B cell (primary cell): ENCODE measurements around the gene PDCD2L. TPM values are rescaled to one million over a fixed set of nuclear protein-coding genes. Genes with fewer than 3 reads are reported as not detected.

ENCODE experiments used
- ATAC-seq: fragments of 200-7000 bp; cut with Tn5 transposase; one replicate; pipeline ENCODE4 v1.10.0; 2021; ENCODE audit warnings: low read depth, mild to moderate bottlenecking, moderate number of reproducible peaks, moderate library complexity
- CTCF ChIA-PET: fragments of 350-600 bp; sonication (Branson Sonifier 250); formaldehyde crosslinking; loops from one replicate; lab custom pipeline; 2021; ENCODE audit warnings: antibody characterized with exemption, inconsistent platforms; lab: Charles Lee
- POLR2A ChIA-PET: fragments of 350-600 bp; sonication (Branson Sonifier 250); formaldehyde crosslinking; loops from one replicate; lab custom pipeline; 2021; ENCODE audit warnings: antibody characterized with exemption; lab: Charles Lee
- DNase-seq: peaks from one replicate; pipeline ENCODE4 v3.0.0; 2013
- H2AFZ ChIP-seq: 2 replicates; pipeline ENCODE4 v1.6.1; 2012; ENCODE audit warnings: mild to moderate bottlenecking, low read depth, low read length; ENCODE audit not compliant: insufficient read depth, poor library complexity, severe bottlenecking
- H3K27ac ChIP-seq, 2 donors: 1 replicate in 1 of 2; 2 replicates in 1 of 2; pipeline ENCODE4 v1.5.1; 2012 to 2013; ENCODE audit warnings: low read length in 2 of 2, mild to moderate bottlenecking in 2 of 2, moderate library complexity in 1 of 2
- H3K27me3 ChIP-seq, 4 experiments: fragments of 200-600 bp in 1 of 4; sonication (generic) in 1 of 4; replicated peaks in 1 of 4; 1 replicate in 2 of 4; 2 replicates in 2 of 4; pipeline versions ENCODE4 v1.6.1 to v1.7.0; 2013 to 2016; ENCODE audit warnings: low read length in 3 of 4, mild to moderate bottlenecking in 2 of 4, mixed read lengths in 1 of 4, moderate library complexity in 1 of 4; ENCODE audit not compliant: insufficient read depth in 4 of 4, control insufficient read depth in 3 of 4; ENCODE audit errors: control extremely low read depth in 1 of 4
- H3K36me3 ChIP-seq, 2 experiments: replicated peaks in 1 of 2; 1 replicate in 1 of 2; 2 replicates in 1 of 2; pipeline versions ENCODE4 v1.6.1 to v1.7.1; 2013; ENCODE audit warnings: low read length in 1 of 2; ENCODE audit not compliant: insufficient read depth in 2 of 2, control insufficient read depth in 1 of 2; ENCODE audit errors: control extremely low read depth in 1 of 2, extremely low read depth in 1 of 2
- H3K4me1 ChIP-seq, 2 donors: fragments of 200-600 bp in 1 of 2; sonication (generic) in 1 of 2; 1 replicate in 1 of 2; 2 replicates in 1 of 2; pipeline versions ENCODE4 v1.5.1 to v1.6.1; 2013 to 2017; ENCODE audit warnings: low read length in 2 of 2; ENCODE audit not compliant: control insufficient read depth in 2 of 2, insufficient read depth in 2 of 2
- H3K4me2 ChIP-seq: replicated peaks from 2 replicates; pipeline ENCODE3; 2012; ENCODE audit warnings: mild to moderate bottlenecking, low read depth, low read length; ENCODE audit not compliant: poor library complexity, severe bottlenecking
- H3K4me3 ChIP-seq, 5 experiments: fragments of 200-600 bp in 1 of 5; sonication (generic) in 1 of 5; 1 replicate in 3 of 5; 2 replicates in 2 of 5; pipeline versions ENCODE4 v1.5.1 to v1.7.0; 2011 to 2016; ENCODE audit warnings: low read length in 4 of 5, mild to moderate bottlenecking in 4 of 5, low read depth in 2 of 5, control low read depth in 1 of 5, moderate library complexity in 1 of 5; ENCODE audit not compliant: insufficient read depth in 1 of 5; ENCODE audit errors: control extremely low read depth in 1 of 5, extremely low read depth in 1 of 5
- H3K79me2 ChIP-seq: fragments of 200-600 bp; sonication (generic); one replicate; pipeline ENCODE4 v1.6.0; 2016; ENCODE audit warnings: low read length; ENCODE audit not compliant: control insufficient read depth, insufficient read depth
- H3K9ac ChIP-seq: fragments of 200-600 bp; sonication (generic); 2 replicates; pipeline ENCODE4 v1.6.1; 2017; ENCODE audit warnings: mild to moderate bottlenecking, low read length, moderate library complexity
- H3K9me3 ChIP-seq, 3 donors: one replicate each; pipeline versions ENCODE4 v1.6.1 to v1.7.1; 2013; ENCODE audit warnings: low read length in 2 of 3; ENCODE audit not compliant: control insufficient read depth in 2 of 3, insufficient read depth in 1 of 3; ENCODE audit errors: control extremely low read depth in 1 of 3
- H4K20me1 ChIP-seq: 2 replicates; pipeline ENCODE4 v1.6.0; 2012; ENCODE audit warnings: mild to moderate bottlenecking, low read length; ENCODE audit not compliant: insufficient read depth, control insufficient read depth, poor library complexity, severe bottlenecking
- H3K27ac Mint-ChIP-seq: one replicate; pipeline ENCODE4 v1.8.0; 2021; ENCODE audit warnings: mixed read lengths
- H3K27me3 Mint-ChIP-seq: one replicate; pipeline ENCODE4 v1.8.0; 2021; ENCODE audit warnings: mixed read lengths
- H3K4me1 Mint-ChIP-seq: one replicate; pipeline ENCODE4 v1.8.0; 2021; ENCODE audit warnings: mixed read lengths
- H3K4me3 Mint-ChIP-seq: one replicate; pipeline ENCODE4 v1.8.0; 2021; ENCODE audit warnings: mixed read lengths
- H3K9me3 Mint-ChIP-seq: one replicate; pipeline ENCODE4 v1.8.0; 2022; ENCODE audit warnings: mixed read lengths; ENCODE audit not compliant: insufficient read depth
- EZH2 ChIP-seq: IDR thresholded peaks from 2 replicates; pipeline ENCODE4 v1.6.1; 2012; ENCODE audit warnings: borderline replicate concordance, low read depth, mild to moderate bottlenecking, moderate library complexity, low read length; ENCODE audit not compliant: insufficient read depth, poor library complexity, severe bottlenecking
- WGBS: methylation state at CpG from one replicate; pipeline ENCODE4 v1.1.5; 2013; ENCODE audit warnings: missing lambda C conversion rate; ENCODE audit not compliant: insufficient coverage; 5-methylcytosine and 5-hydroxymethylcytosine counted together
- intact Hi-C: fragments of 100-400 bp; cut with micrococcal nuclease; formaldehyde crosslinking; loops from one replicate; pipeline ENCODE4 v1.10.0; 2022
- polyA minus RNA-seq: library from RNA; depleted of rRNA, polyadenylated mRNA; stranded (reverse); fragments of >200 nt; gene quantifications from 2 replicates; pipeline ENCODE4 v1.2.3, GENCODE V29; 2012
- polyA plus RNA-seq: library from polyadenylated mRNA; depleted of rRNA; stranded (reverse); fragments of >200 nt; gene quantifications from 2 replicates; pipeline ENCODE4 v1.2.3, GENCODE V29; 2012
- total RNA-seq, 2 donors: library from RNA; stranded (reverse); fragments of 120-200 nt in 1 of 2; gene quantifications; 1 replicate in 1 of 2; 2 replicates in 1 of 2; pipeline versions ENCODE4 v1.2.3 to v1.2.4, GENCODE V29; 2013 to 2022
- TF ChIP-seq, protein P1 (sequence below): fragments of 200-600 bp; IDR thresholded peaks from one replicate; pipeline ENCODE4 v1.8.0; 2022; ENCODE audit warnings: antibody characterized with exemption, mild to moderate bottlenecking

The PDCD2L gene, protein sequence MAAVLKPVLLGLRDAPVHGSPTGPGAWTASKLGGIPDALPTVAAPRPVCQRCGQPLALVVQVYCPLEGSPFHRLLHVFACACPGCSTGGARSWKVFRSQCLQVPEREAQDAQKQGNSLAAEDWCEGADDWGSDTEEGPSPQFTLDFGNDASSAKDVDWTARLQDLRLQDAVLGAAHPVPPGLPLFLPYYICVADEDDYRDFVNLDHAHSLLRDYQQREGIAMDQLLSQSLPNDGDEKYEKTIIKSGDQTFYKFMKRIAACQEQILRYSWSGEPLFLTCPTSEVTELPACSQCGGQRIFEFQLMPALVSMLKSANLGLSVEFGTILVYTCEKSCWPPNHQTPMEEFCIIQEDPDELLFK
- total RNA-seq: 11.3 and 12.6 TPM in 2 replicates
- 12.3 TPM for total RNA-seq (2013)
- 14.2 and 16.7 TPM in 2 replicates for polyA plus RNA-seq
- polyA minus RNA-seq: 13.2 and 13.7 TPM in 2 replicates

DNA sequence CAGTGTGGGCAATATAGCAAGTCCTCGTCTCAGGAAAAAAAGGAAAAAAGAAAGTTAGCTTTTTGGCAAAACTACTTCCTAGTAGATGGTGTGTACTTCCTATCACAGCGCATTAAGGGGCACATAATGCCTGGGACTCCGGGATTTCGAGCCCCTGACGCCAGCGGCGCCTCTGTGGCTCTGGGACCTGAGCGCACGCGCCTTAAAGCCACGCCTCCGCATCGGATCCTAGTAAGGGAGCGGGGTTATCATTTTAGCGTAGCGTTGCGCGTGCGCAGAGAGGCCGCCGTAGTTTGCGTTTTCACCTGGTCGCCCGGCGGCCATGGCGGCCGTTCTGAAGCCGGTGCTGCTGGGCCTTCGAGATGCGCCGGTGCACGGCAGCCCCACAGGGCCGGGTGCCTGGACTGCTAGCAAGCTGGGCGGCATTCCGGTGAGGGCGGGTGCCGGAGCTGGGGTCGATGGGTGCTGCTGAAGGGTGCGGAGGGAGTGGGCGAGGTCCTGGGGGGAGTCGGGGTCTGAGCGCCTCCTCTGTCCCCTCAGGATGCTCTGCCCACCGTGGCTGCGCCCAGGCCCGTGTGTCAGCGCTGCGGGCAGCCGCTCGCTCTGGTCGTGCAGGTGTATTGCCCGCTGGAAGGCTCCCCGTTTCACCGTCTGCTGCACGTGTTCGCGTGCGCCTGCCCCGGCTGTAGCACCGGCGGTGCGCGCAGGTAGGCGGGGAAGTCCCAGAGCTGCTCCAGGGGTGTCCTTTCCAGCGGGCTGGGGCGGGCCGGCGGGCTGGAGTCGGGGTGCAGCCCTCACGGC, at the start of gene PDCD2L:
PDCD2L (plus strand) TSS at position 291 of the 801 bp plus-strand sequence; CDS start at position 323, 32 bp downstream.
- WGBS: under 1% methylated on average over 69 of the region's 69 CpGs
- peak within 1 kb of the TSS; percentile 98 for H2AFZ ChIP-seq
- ATAC-seq (peak; percentile 95), DNase-seq (peak; percentile 94)
- H3K9me3 ChIP-seq: no peaks in the 10 kb centered on the region
- no peak for TF ChIP-seq EZH2
- TF ChIP-seq, protein P1, sequence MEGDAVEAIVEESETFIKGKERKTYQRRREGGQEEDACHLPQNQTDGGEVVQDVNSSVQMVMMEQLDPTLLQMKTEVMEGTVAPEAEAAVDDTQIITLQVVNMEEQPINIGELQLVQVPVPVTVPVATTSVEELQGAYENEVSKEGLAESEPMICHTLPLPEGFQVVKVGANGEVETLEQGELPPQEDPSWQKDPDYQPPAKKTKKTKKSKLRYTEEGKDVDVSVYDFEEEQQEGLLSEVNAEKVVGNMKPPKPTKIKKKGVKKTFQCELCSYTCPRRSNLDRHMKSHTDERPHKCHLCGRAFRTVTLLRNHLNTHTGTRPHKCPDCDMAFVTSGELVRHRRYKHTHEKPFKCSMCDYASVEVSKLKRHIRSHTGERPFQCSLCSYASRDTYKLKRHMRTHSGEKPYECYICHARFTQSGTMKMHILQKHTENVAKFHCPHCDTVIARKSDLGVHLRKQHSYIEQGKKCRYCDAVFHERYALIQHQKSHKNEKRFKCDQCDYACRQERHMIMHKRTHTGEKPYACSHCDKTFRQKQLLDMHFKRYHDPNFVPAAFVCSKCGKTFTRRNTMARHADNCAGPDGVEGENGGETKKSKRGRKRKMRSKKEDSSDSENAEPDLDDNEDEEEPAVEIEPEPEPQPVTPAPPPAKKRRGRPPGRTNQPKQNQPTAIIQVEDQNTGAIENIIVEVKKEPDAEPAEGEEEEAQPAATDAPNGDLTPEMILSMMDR: no peak
- peaks cover 21% of the 10 kb centered on the region for H3K79me2 ChIP-seq
- POLR2A ChIA-PET: no interaction called here
- Mint-ChIP-seq H3K4me1 (peaks cover 20% of the 10 kb centered on the region), H3K27me3 (no peaks in the 10 kb centered on the region), H3K27ac (peak within 1 kb of the TSS; percentile 86), H3K4me3 (peak within 1 kb of the TSS; percentile 95), H3K9me3 (no peaks in the 10 kb centered on the region)
- peak within 1 kb of the TSS; percentile 57 to 99 (median 97) for H3K4me3 ChIP-seq
- peak within 1 kb of the TSS; percentile 74 for H3K4me2 ChIP-seq
- CTCF ChIA-PET: interaction anchor here (1.1 kb wide), 2 partner anchors 24 to 26 kb away, joined by 3 read pairs; partner anchors contain the start of gene UBA2
- peaks cover under 1 to 11% of the 10 kb centered on the region in 2 experiments for H3K36me3 ChIP-seq
- no peaks in the 10 kb centered on the region for H4K20me1 ChIP-seq
- H3K27me3 ChIP-seq: no peaks in the 10 kb centered on the region
- peak within 1 kb of the TSS; percentile 76 for H3K9ac ChIP-seq
- H3K27ac ChIP-seq: peak within 1 kb of the TSS; percentile 46 to 55
- H3K4me1 ChIP-seq: peaks cover 0 to 17% of the 10 kb centered on the region in 2 donors
- intact Hi-C loops: loop anchor here (1.0 kb wide), 5 partner anchors 26 to 270 kb away; partner anchors contain the start of gene LSM14A
